ENCODE results near the gene TMEM238. TPM values are rescaled to one million over a fixed set of nuclear protein-coding genes. Genes with fewer than 3 reads are reported as not detected.
A peak's percentile ranks its signal among the peaks of the same experiment; 100 is the strongest.

TMEM238 gene
- polyA plus RNA-seq, 1 of the 3 experiments (the other 2 are of a cell fraction), result 0.12 TPM

DNA sequence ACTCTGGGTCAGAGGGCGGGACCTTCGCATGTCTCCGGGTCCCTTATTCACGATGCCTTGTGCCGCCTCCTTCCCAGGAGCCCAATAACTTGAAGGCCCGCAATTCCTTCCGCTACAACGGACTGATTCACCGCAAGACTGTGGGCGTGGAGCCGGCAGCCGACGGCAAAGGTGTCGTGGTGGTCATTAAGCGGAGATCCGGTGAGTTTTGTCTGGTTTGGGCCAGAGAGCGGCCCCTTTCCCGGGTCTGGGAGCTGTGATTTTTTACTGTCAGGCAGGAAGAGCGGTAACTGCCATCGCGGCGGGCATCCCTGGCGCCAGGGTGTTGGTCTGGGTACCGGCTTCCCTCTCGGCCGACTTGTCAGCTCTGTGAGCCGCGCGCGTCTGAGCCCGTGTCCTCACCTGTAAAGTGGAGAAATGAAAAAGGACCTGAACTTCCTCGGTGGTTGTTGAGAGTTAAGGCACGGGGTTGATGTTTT, 2.4 kb upstream of the TMEM238 start:
- TF ChIP-seq, protein P1, sequence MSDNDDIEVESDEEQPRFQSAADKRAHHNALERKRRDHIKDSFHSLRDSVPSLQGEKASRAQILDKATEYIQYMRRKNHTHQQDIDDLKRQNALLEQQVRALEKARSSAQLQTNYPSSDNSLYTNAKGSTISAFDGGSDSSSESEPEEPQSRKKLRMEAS (IDR thresholded peaks at IDR 0.05; ENCODE audit: low read depth), result peak; percentile 23; the same call in 1 of the 2 replicates
- TF ChIP-seq GABPA (IDR thresholded peaks at IDR 0.05; ENCODE audit: low read depth) (no peak), EZH2phosphoT487 (IDR thresholded peaks at IDR 0.05; ENCODE audit: borderline replicate concordance, low read depth) (no peak), MXI1 (IDR thresholded peaks at IDR 0.05; ENCODE audit: low read depth, low read length) (peak; percentile 39), SIN3A (IDR thresholded peaks at IDR 0.05; ENCODE audit: borderline replicate concordance, low read depth, low read length) (no peak; the same call in 1 of the 2 replicates)
- TF ChIP-seq, protein P2, sequence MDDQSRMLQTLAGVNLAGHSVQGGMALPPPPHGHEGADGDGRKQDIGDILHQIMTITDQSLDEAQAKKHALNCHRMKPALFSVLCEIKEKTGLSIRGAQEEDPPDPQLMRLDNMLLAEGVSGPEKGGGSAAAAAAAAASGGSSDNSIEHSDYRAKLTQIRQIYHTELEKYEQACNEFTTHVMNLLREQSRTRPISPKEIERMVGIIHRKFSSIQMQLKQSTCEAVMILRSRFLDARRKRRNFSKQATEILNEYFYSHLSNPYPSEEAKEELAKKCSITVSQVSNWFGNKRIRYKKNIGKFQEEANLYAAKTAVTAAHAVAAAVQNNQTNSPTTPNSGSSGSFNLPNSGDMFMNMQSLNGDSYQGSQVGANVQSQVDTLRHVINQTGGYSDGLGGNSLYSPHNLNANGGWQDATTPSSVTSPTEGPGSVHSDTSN (IDR thresholded peaks at IDR 0.05), result 0 out of 2 replicates have a peak, but pooled peaks have one; percentile 4
- Histone ChIP-seq H3K4me1 (ENCODE audit: control insufficient read depth in 1 of 2, insufficient read depth in 2 of 2, low read depth in 1 of 2, low read length in 1 of 2) (peaks cover 25 to 56% of the 10 kb centered on the region in 2 experiments; a peak in 3 of 4 replicates), H2AFZ (ENCODE audit: low read depth) (no peak overlapping the region), H3K9me3 (no peaks in the 10 kb centered on the region), H3K4me2 (peak overlapping the region; percentile 100), H3K9me2 (no peaks in the 10 kb centered on the region), H4K20me1 (ENCODE audit: insufficient read depth) (peaks cover 56% of the 10 kb centered on the region), H3F3A (replicated peaks; ENCODE audit: insufficient read depth) (peaks cover 35% of the 10 kb centered on the region), H3K27me3 (ENCODE audit: insufficient read depth) (no peaks in the 10 kb centered on the region), H3K36me3 (replicated peaks in 1 of 2; ENCODE audit: control insufficient read depth in 1 of 2, insufficient read depth in 2 of 2, low read length in 1 of 2) (peaks cover 40 to 43% of the 10 kb centered on the region in 2 experiments), H3K79me2 (ENCODE audit: insufficient read depth) (peaks cover 48% of the 10 kb centered on the region), H3K4me3 (ENCODE audit: low read depth in 2 of 2, low read length in 1 of 2) (peak overlapping the region; percentile 86 to 97), H3K27ac (ENCODE audit: low read depth in 2 of 2, low read length in 1 of 2) (peak overlapping the region; percentile 81 to 98; a peak in 2 of 4 replicates), H3K9ac (peak overlapping the region; percentile 97)
- no peak for DNase-seq
- WGBS (ENCODE audit: low lambda C conversion rate), result 0% methylated on average over 15 of the region's 33 CpGs
- ChIA-PET CTCF (interaction anchor here (0.7 to 5.3 kb wide), 4 partner anchors 32 to 245 kb away, joined by 3 to 22 read pairs (median 14); no protein-coding TSS in a partner anchor), POLR2A (interaction anchor here (1.0 kb wide), 1 partner anchor 13 kb away, joined by 3 read pairs; no protein-coding TSS in a partner anchor)

DNA sequence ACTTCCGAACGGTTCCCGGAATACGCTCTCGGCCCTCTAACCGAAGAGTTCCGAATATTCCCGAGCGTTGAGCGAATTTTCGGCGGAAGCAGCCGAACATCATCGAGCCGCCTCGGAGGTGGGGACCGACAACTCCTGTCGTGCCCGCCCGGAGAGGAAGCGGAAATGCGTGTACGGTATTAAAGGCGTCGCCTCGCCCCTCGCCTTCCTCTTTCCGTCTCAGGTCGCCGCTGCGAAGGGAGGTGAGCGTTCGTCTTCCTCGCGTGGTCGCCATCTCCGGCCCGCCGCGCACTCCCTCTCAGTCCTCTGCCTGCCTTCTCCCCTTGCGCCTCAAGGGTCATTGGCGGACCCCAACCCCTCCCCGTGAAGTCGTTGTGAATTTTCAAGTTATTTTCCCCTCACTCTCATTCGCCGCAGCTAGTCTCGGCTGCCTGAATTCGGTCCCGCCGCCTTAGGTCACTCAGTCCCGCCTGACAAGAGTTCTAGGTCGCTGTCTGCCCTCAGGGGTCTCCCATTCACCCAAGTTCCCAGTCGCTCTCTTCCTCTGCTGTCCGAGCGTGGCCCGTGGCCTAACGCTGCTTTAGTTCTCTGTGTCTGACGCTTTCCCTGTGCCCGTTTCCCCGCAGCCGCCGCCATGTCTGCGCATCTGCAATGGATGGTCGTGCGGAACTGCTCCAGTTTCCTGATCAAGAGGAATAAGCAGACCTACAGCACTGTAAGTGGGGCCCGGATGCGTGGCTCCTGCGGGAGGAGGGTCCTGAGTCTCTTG, 1.8 kb upstream of the TMEM238 start, which contains the start of gene RPL28:
Gene RPL28 (plus strand): TSS at position 209 of the 769 bp plus-strand sequence. CDS start 426 bp downstream, at position 635.
- H3K4me1 ChIP-seq (ENCODE audit: control insufficient read depth in 1 of 2, insufficient read depth in 2 of 2, low read depth in 1 of 2, low read length in 1 of 2), result peaks cover 25 to 51% of the 10 kb centered on the region in 2 experiments; a peak in 3 of 4 replicates
- H3K4me2 ChIP-seq, result peak within 1 kb of the TSS; percentile 100
- H2AFZ ChIP-seq (ENCODE audit: low read depth), result peak within 1 kb of the TSS; percentile 94
- peak within 1 kb of the TSS; percentile 97 for H3K9ac ChIP-seq
- H3K36me3 ChIP-seq (replicated peaks in 1 of 2; ENCODE audit: control insufficient read depth in 1 of 2, insufficient read depth in 2 of 2, low read length in 1 of 2), result peaks cover 39% of the 10 kb centered on the region in 2 experiments
- peaks cover 48% of the 10 kb centered on the region for H3K79me2 ChIP-seq (ENCODE audit: insufficient read depth)
- peak within 1 kb of the TSS; percentile 98 for H3K27ac ChIP-seq (ENCODE audit: low read depth in 2 of 2, low read length in 1 of 2)
- no peaks in the 10 kb centered on the region for H3K27me3 ChIP-seq (ENCODE audit: insufficient read depth)
- peaks cover 50% of the 10 kb centered on the region for H4K20me1 ChIP-seq (ENCODE audit: insufficient read depth)
- CTCF ChIA-PET, result interaction anchor here (0.7 to 5.3 kb wide), 3 partner anchors 84 to 244 kb away, joined by 3 to 22 read pairs (median 19); no protein-coding TSS in a partner anchor
- H3K9me2 ChIP-seq, result no peaks in the 10 kb centered on the region
- DNase-seq, result peak; percentile 94
- peaks cover 29% of the 10 kb centered on the region for H3F3A ChIP-seq (replicated peaks; ENCODE audit: insufficient read depth)
- POLR2A ChIA-PET, result no interaction called here
- H3K9me3 ChIP-seq, result no peaks in the 10 kb centered on the region
- H3K4me3 ChIP-seq (ENCODE audit: low read depth in 2 of 2, low read length in 1 of 2), result peak within 1 kb of the TSS; percentile 86 to 97
- under 1% methylated on average over 45 of the region's 68 CpGs for WGBS (ENCODE audit: low lambda C conversion rate)
- TF ChIP-seq, protein P2 (IDR thresholded peaks at IDR 0.05), result no peak
- TF ChIP-seq TCF12 (IDR thresholded peaks at IDR 0.05) (no peak), FOXJ3 (CRISPR knock-in tag; IDR thresholded peaks at IDR 0.05) (no peak), SIN3A (IDR thresholded peaks at IDR 0.05; ENCODE audit: borderline replicate concordance, low read depth, low read length) (peak; percentile 97), GATA2 (CRISPR knock-in tag; IDR thresholded peaks at IDR 0.05) (no peak), EP300 (IDR thresholded peaks at IDR 0.05; ENCODE audit: borderline replicate concordance in 1 of 2, low read depth in 1 of 2, low read length in 1 of 2) (no peak), RFX5 (IDR thresholded peaks at IDR 0.05; ENCODE audit: low read length) (no peak)
- TF ChIP-seq, protein P3, sequence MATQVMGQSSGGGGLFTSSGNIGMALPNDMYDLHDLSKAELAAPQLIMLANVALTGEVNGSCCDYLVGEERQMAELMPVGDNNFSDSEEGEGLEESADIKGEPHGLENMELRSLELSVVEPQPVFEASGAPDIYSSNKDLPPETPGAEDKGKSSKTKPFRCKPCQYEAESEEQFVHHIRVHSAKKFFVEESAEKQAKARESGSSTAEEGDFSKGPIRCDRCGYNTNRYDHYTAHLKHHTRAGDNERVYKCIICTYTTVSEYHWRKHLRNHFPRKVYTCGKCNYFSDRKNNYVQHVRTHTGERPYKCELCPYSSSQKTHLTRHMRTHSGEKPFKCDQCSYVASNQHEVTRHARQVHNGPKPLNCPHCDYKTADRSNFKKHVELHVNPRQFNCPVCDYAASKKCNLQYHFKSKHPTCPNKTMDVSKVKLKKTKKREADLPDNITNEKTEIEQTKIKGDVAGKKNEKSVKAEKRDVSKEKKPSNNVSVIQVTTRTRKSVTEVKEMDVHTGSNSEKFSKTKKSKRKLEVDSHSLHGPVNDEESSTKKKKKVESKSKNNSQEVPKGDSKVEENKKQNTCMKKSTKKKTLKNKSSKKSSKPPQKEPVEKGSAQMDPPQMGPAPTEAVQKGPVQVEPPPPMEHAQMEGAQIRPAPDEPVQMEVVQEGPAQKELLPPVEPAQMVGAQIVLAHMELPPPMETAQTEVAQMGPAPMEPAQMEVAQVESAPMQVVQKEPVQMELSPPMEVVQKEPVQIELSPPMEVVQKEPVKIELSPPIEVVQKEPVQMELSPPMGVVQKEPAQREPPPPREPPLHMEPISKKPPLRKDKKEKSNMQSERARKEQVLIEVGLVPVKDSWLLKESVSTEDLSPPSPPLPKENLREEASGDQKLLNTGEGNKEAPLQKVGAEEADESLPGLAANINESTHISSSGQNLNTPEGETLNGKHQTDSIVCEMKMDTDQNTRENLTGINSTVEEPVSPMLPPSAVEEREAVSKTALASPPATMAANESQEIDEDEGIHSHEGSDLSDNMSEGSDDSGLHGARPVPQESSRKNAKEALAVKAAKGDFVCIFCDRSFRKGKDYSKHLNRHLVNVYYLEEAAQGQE (IDR thresholded peaks at IDR 0.05; ENCODE audit: low read depth, low read length), result peak; percentile 81; the same call in 1 of the 2 replicates
- TF ChIP-seq, protein P1 (IDR thresholded peaks at IDR 0.05; ENCODE audit: low read depth), result peak; percentile 64
- TF ChIP-seq, protein P4, sequence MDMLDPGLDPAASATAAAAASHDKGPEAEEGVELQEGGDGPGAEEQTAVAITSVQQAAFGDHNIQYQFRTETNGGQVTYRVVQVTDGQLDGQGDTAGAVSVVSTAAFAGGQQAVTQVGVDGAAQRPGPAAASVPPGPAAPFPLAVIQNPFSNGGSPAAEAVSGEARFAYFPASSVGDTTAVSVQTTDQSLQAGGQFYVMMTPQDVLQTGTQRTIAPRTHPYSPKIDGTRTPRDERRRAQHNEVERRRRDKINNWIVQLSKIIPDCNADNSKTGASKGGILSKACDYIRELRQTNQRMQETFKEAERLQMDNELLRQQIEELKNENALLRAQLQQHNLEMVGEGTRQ (IDR thresholded peaks at IDR 0.05; ENCODE audit: borderline replicate concordance, low read depth, low read length), result no peak
